Osteoblast (primary cell): ENCODE results near the gene EN1. TPM values are rescaled to one million over a fixed set of nuclear protein-coding genes. Genes with fewer than 3 reads are reported as not detected.

Source experiments
- DNase-seq: peaks from one replicate; pipeline ENCODE4 v3.0.0; 2011; ENCODE audit warnings: low spot score, mixed read lengths; ENCODE audit not compliant: insufficient read length; ENCODE audit errors: missing footprints
- H2AFZ ChIP-seq: 2 replicates; pipeline ENCODE4 v1.6.0; 2011; ENCODE audit warnings: mild to moderate bottlenecking, low read length
- H3K27ac ChIP-seq: 2 replicates; pipeline ENCODE4 v1.5.1; 2011; ENCODE audit warnings: mild to moderate bottlenecking, low read depth, low read length, moderate library complexity
- H3K27me3 ChIP-seq: 2 replicates; pipeline ENCODE4 v1.6.0; 2012; ENCODE audit warnings: mild to moderate bottlenecking, control low read depth, inconsistent platforms, low read length, moderate library complexity; ENCODE audit not compliant: insufficient read depth
- H3K36me3 ChIP-seq: 2 replicates; pipeline ENCODE4 v1.5.1; 2011; ENCODE audit warnings: mild to moderate bottlenecking, low read length, control low read depth, moderate library complexity; ENCODE audit not compliant: insufficient read depth
- H3K4me1 ChIP-seq: 2 replicates; pipeline ENCODE4 v1.5.1; 2011; ENCODE audit warnings: mild to moderate bottlenecking, low read length, control low read depth, moderate library complexity; ENCODE audit not compliant: insufficient read depth
- H3K4me2 ChIP-seq: 2 replicates; pipeline ENCODE4 v1.6.0; 2011; ENCODE audit warnings: mild to moderate bottlenecking, low read length; ENCODE audit not compliant: insufficient read depth
- H3K4me3 ChIP-seq: fragments of 200-600 bp; sonication (generic); 3 replicates; pipeline ENCODE4 v1.5.1; 2012; ENCODE audit warnings: mild to moderate bottlenecking, low read length, inconsistent platforms; ENCODE audit not compliant: insufficient read depth
- H3K79me2 ChIP-seq: 2 replicates; pipeline ENCODE4 v1.6.0; 2012; ENCODE audit warnings: mild to moderate bottlenecking, low read length, control low read depth, inconsistent platforms; ENCODE audit not compliant: insufficient read depth
- H3K9me3 ChIP-seq: 2 replicates; pipeline ENCODE4 v1.5.1; 2011; ENCODE audit warnings: low read depth, low read length, control low read depth
- H4K20me1 ChIP-seq: 2 replicates; pipeline ENCODE4 v1.6.0; 2012; ENCODE audit warnings: mild to moderate bottlenecking, low read length, control low read depth; ENCODE audit not compliant: insufficient read depth
- CTCF ChIP-seq: IDR thresholded peaks from 2 replicates; pipeline ENCODE4 v1.5.1; 2011; ENCODE audit warnings: mild to moderate bottlenecking, low read depth, low read length, moderate library complexity; ENCODE audit errors: extremely low read depth
- total RNA-seq: library from RNA; depleted of rRNA; stranded (reverse); fragments of >200 nt; gene quantifications from 2 replicates; pipeline ENCODE4 v1.2.3, GENCODE V29; 2012

EN1 gene
- total RNA-seq, 1 donor: 0.72 TPM

- H3K4me2 ChIP-seq: no peak overlapping the region
- no peaks in the 10 kb centered on the region for H3K79me2 ChIP-seq
- no peak overlapping the region for H3K27ac ChIP-seq
- H4K20me1 ChIP-seq: no peaks in the 10 kb centered on the region
- peak; percentile 82 for DNase-seq
- no peak for TF ChIP-seq CTCF
- H3K36me3 ChIP-seq: no peaks in the 10 kb centered on the region
- peaks cover 83% of the 10 kb centered on the region for H3K27me3 ChIP-seq
- no peaks in the 10 kb centered on the region for H3K9me3 ChIP-seq
- H3K4me3 ChIP-seq: no peak overlapping the region
- no peak overlapping the region for H2AFZ ChIP-seq
- H3K4me1 ChIP-seq: peaks cover 7% of the 10 kb centered on the region
These were observed 9.0 kb upstream of the EN1 start for GRCh38 chr2:118856330-118856977.

GRCh38 chr2:118855451-118856279, 8.2 kb upstream of the EN1 start:
- H3K9me3 ChIP-seq: no peaks in the 10 kb centered on the region
- peak overlapping the region; percentile 61 for H3K4me3 ChIP-seq
- TF ChIP-seq CTCF: peak; percentile 81
- no peaks in the 10 kb centered on the region for H3K79me2 ChIP-seq
- H4K20me1 ChIP-seq: no peaks in the 10 kb centered on the region
- peaks cover 91% of the 10 kb centered on the region for H3K27me3 ChIP-seq
- H3K36me3 ChIP-seq: no peaks in the 10 kb centered on the region
- H3K27ac ChIP-seq: no peak overlapping the region
- peak; percentile 100 for DNase-seq
- H3K4me2 ChIP-seq: peak overlapping the region; percentile 78
- peaks cover 7% of the 10 kb centered on the region for H3K4me1 ChIP-seq
- peak overlapping the region; percentile 78 for H2AFZ ChIP-seq

DNA sequence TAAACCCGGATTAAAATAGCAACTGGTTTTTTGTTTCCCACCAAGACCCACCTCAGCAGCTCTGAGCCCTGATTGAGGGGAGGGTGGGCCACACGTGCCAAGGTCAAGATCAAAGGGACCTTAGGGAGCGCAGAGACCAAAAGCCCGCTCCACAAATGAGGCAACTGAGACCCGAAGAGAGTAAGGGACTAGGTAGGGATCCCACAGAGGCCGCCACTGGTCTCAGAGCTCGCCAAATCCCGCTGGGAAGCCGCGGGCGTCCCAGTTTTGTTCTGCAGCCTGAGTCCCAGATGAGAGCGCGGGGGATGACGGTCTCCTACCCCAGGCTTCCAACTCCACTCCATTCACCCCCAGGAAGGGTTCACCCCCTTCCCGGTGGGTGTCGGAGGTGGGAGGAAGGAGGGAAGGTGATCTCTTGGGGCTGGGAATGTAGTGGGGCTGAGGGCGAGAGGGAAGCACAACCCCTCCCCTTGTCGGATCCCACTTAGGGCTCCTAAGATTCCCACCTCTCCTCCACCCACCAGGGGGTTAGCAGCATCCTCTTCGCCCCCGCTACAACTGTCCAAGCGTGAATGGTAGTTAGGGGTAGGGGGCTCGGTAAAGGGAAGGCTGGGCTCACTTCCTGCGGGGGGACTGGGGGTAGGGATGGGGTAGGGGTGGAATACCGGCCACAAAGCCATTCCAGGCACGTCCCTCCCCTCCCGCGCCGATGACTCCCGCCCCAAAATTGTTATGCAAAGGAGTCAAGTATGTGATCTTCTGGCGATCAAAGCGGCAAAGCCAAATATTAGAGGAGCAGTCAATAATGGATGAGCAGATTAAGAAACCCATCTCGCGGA, 7.3 kb upstream of the EN1 start:
- no peak overlapping the region for H3K27ac ChIP-seq
- no peaks in the 10 kb centered on the region for H4K20me1 ChIP-seq
- H2AFZ ChIP-seq: no peak overlapping the region
- DNase-seq: peak; percentile 85
- H3K9me3 ChIP-seq: no peaks in the 10 kb centered on the region
- peaks cover 7% of the 10 kb centered on the region for H3K4me1 ChIP-seq
- peak overlapping the region; percentile 78 for H3K4me2 ChIP-seq
- no peaks in the 10 kb centered on the region for H3K36me3 ChIP-seq
- peaks cover 98% of the 10 kb centered on the region for H3K27me3 ChIP-seq
- no peaks in the 10 kb centered on the region for H3K79me2 ChIP-seq
- TF ChIP-seq CTCF: no peak
- peak overlapping the region; percentile 61 for H3K4me3 ChIP-seq
